Chondrocyte (in vitro differentiated cells): ENCODE measurements around the gene ENTPD1. TPM values are rescaled to one million over a fixed set of nuclear protein-coding genes. Genes with fewer than 3 reads are reported as not detected.
"Not testable (repeated sequence)": the region's sequence is repeated elsewhere in the genome, so short reads cannot be mapped to it uniquely, and the experiment has no call there.

ENCODE experiments used
- DNase-seq: peaks from one replicate; pipeline ENCODE4 v3.0.0; 2021; ENCODE audit warnings: mixed read lengths, low spot score
- H3K27ac Mint-ChIP-seq: one replicate; pipeline ENCODE4 v1.8.0; 2021; ENCODE audit warnings: mild to moderate bottlenecking, moderate library complexity, mixed read lengths; ENCODE audit not compliant: unreplicated experiment
- H3K27me3 Mint-ChIP-seq: 2 replicates; pipeline ENCODE4 v1.8.0; 2021; ENCODE audit warnings: low read depth, mixed read lengths
- H3K36me3 Mint-ChIP-seq: 2 replicates; pipeline ENCODE4 v1.8.0; 2021; ENCODE audit warnings: low read depth, mixed read lengths
- H3K4me1 Mint-ChIP-seq: 2 replicates; pipeline ENCODE4 v1.8.0; 2021; ENCODE audit warnings: low read depth, mild to moderate bottlenecking, mixed read lengths
- H3K4me3 Mint-ChIP-seq: one replicate; pipeline ENCODE4 v1.8.0; 2021; ENCODE audit warnings: mild to moderate bottlenecking, moderate library complexity, mixed read lengths; ENCODE audit not compliant: unreplicated experiment
- H3K9me3 Mint-ChIP-seq: 2 replicates; pipeline ENCODE4 v1.8.0; 2021; ENCODE audit warnings: low read depth, mixed read lengths
- total RNA-seq: library from RNA; stranded (reverse); gene quantifications from 3 replicates; pipeline ENCODE4 v1.2.1, GENCODE V29; 2021
- TF ChIP-seq, protein P1 (sequence below): fragments of 200-600 bp; sonication (generic); IDR thresholded peaks from 2 replicates; pipeline ENCODE4 v1.5.0; 2021; ENCODE audit warnings: antibody characterized with exemption, mild to moderate bottlenecking, moderate library complexity

ENTPD1 gene
- total RNA-seq, 1 donor from 2014 or later, result 5.2 TPM

- no peak overlapping the region for H3K27ac Mint-ChIP-seq
- no peak for DNase-seq
- no peaks in the 10 kb centered on the region for H3K36me3 Mint-ChIP-seq
- H3K9me3 Mint-ChIP-seq, result no peaks in the 10 kb centered on the region
- H3K27me3 Mint-ChIP-seq, result no peaks in the 10 kb centered on the region
- TF ChIP-seq, protein P1, sequence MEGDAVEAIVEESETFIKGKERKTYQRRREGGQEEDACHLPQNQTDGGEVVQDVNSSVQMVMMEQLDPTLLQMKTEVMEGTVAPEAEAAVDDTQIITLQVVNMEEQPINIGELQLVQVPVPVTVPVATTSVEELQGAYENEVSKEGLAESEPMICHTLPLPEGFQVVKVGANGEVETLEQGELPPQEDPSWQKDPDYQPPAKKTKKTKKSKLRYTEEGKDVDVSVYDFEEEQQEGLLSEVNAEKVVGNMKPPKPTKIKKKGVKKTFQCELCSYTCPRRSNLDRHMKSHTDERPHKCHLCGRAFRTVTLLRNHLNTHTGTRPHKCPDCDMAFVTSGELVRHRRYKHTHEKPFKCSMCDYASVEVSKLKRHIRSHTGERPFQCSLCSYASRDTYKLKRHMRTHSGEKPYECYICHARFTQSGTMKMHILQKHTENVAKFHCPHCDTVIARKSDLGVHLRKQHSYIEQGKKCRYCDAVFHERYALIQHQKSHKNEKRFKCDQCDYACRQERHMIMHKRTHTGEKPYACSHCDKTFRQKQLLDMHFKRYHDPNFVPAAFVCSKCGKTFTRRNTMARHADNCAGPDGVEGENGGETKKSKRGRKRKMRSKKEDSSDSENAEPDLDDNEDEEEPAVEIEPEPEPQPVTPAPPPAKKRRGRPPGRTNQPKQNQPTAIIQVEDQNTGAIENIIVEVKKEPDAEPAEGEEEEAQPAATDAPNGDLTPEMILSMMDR, result no peak
- H3K4me3 Mint-ChIP-seq, result no peak overlapping the region
- no peaks in the 10 kb centered on the region for H3K4me1 Mint-ChIP-seq
Measured at GRCh38 chr10:95716866-95717265, 39.1 kb upstream of the ENTPD1 start.

DNA sequence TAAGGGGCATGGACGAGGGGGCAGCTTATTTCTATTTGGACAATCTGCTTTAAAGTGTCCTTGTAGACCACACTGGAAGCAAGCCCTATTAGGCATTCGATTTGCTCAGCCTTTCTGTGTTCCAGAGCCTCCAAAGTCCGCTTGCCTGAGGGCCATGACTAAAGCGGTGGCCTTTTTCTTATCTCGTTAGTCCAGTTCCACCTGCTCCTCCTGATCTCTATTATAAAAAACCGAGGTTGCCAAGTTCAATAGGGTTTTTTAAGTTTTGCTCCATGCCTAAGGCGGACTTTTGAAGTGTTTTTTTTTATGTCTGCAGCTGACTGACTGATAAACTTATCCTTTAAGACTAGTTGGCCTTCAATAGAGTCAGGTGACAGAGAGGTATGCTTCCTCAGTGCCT is 35.2 kb upstream of the ENTPD1 start:
- not testable (repeated sequence) for DNase-seq

GRCh38 chr10:95722496-95722895 is 33.5 kb upstream of the ENTPD1 start:
- not testable (repeated sequence) for H3K27me3 Mint-ChIP-seq, H3K36me3 Mint-ChIP-seq, DNase-seq, H3K4me3 Mint-ChIP-seq, H3K27ac Mint-ChIP-seq, H3K4me1 Mint-ChIP-seq
- peaks cover 12% of the 10 kb centered on the region for H3K9me3 Mint-ChIP-seq

More for the DNA sequence above, 35.2 kb upstream of the ENTPD1 start:
- H3K9me3 Mint-ChIP-seq, H3K4me1 Mint-ChIP-seq, H3K4me3 Mint-ChIP-seq, H3K27ac Mint-ChIP-seq, H3K27me3 Mint-ChIP-seq, H3K36me3 Mint-ChIP-seq: not testable (repeated sequence)

GRCh38 chr10:95728526-95728925 is 27.4 kb upstream of the ENTPD1 start:
- no peak overlapping the region for H3K27ac Mint-ChIP-seq
- peaks cover 24% of the 10 kb centered on the region for H3K9me3 Mint-ChIP-seq
- H3K27me3 Mint-ChIP-seq, result peaks cover 5% of the 10 kb centered on the region
- DNase-seq, result no peak
- TF ChIP-seq, protein P1, result peak; percentile 13
- no peaks in the 10 kb centered on the region for H3K4me1 Mint-ChIP-seq
- peaks cover 4% of the 10 kb centered on the region for H3K36me3 Mint-ChIP-seq
- H3K4me3 Mint-ChIP-seq, result no peak overlapping the region

GRCh38 chr10:95729323-95730055 is 26.5 kb upstream of the ENTPD1 start:
- H3K4me1 Mint-ChIP-seq, result no peaks in the 10 kb centered on the region
- TF ChIP-seq, protein P1, result no peak
- peaks cover 5% of the 10 kb centered on the region for H3K27me3 Mint-ChIP-seq
- H3K36me3 Mint-ChIP-seq, result peaks cover 2% of the 10 kb centered on the region
- H3K4me3 Mint-ChIP-seq, result no peak overlapping the region
- peaks cover 25% of the 10 kb centered on the region for H3K9me3 Mint-ChIP-seq
- no peak overlapping the region for H3K27ac Mint-ChIP-seq
- DNase-seq, result no peak

DNA sequence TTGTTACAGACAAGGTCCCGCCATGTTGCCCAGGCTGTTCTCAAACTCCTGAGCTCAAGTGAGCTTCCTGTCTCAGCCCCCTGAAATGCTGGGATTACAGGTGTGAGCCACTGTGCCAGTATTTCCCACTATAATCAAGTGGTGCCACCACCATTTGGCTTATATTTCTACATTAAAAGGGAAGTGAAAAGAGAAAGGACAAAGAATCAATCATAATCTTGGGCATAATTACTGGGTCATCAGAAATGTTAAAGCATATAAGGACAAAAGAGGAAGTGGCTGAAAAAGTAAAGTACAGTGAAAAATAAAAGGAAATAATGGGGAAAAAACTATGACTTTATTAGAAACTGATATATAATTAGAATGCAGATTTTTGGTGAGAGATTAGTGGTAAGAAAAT is 25.7 kb upstream of the ENTPD1 start:
- Mint-ChIP-seq H3K27ac (no peak overlapping the region), H3K4me1 (no peaks in the 10 kb centered on the region), H3K4me3 (no peak overlapping the region), H3K36me3 (no peaks in the 10 kb centered on the region), H3K27me3 (peaks cover 5% of the 10 kb centered on the region), H3K9me3 (peaks cover 18% of the 10 kb centered on the region)
- TF ChIP-seq, protein P1, result no peak
- no peak for DNase-seq

GRCh38 chr10:95732907-95733306 is 23.1 kb upstream of the ENTPD1 start:
- not testable (repeated sequence) for H3K27ac Mint-ChIP-seq, H3K4me1 Mint-ChIP-seq, H3K4me3 Mint-ChIP-seq, DNase-seq, H3K36me3 Mint-ChIP-seq, H3K27me3 Mint-ChIP-seq
- peaks cover 14% of the 10 kb centered on the region for H3K9me3 Mint-ChIP-seq
